ENCODE data around the gene TRIM50. TPM values are rescaled to one million over a fixed set of nuclear protein-coding genes. Genes with fewer than 3 reads are reported as not detected.
"Not testable (repeated sequence)": the region's sequence is repeated elsewhere in the genome, so short reads cannot be mapped to it uniquely, and the experiment has no call there.

The TRIM50 gene
- total RNA-seq, 1 donor from 2014 or later, result not detected

DNA sequence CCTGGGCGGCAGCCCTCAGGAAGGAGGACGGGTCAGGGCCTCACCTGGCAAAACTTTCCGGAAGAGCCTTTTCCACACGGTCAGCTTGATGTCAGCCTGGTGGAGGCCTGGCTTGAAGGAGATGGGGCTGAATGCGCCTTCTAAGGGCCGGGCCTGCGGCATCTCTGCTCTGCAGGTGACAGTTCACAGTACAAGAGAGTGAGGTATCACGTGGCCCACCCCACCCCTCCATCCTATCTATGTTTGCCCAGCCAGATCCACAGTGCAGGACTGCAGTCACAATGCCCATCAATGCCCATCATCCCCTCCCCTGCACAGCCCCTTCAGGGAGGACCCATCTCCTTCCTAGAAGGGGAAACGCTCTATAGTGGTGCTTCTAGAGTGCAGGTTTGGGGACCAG lies 11.4 kb downstream of the TRIM50 start:
- TF ChIP-seq, protein P1, sequence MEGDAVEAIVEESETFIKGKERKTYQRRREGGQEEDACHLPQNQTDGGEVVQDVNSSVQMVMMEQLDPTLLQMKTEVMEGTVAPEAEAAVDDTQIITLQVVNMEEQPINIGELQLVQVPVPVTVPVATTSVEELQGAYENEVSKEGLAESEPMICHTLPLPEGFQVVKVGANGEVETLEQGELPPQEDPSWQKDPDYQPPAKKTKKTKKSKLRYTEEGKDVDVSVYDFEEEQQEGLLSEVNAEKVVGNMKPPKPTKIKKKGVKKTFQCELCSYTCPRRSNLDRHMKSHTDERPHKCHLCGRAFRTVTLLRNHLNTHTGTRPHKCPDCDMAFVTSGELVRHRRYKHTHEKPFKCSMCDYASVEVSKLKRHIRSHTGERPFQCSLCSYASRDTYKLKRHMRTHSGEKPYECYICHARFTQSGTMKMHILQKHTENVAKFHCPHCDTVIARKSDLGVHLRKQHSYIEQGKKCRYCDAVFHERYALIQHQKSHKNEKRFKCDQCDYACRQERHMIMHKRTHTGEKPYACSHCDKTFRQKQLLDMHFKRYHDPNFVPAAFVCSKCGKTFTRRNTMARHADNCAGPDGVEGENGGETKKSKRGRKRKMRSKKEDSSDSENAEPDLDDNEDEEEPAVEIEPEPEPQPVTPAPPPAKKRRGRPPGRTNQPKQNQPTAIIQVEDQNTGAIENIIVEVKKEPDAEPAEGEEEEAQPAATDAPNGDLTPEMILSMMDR (IDR thresholded peaks at IDR 0.05; ENCODE audit: partially characterized antibody, unreplicated experiment), result no peak
- Mint-ChIP-seq H3K9me3 (ENCODE audit: unreplicated experiment) (peaks cover 2% of the 10 kb centered on the region), H3K36me3 (ENCODE audit: unreplicated experiment) (no peaks in the 10 kb centered on the region), H3K4me1 (ENCODE audit: low read depth, unreplicated experiment) (no peaks in the 10 kb centered on the region), H3K4me3 (ENCODE audit: unreplicated experiment) (no peak overlapping the region), H3K27me3 (ENCODE audit: unreplicated experiment) (no peaks in the 10 kb centered on the region), H3K27ac (ENCODE audit: unreplicated experiment) (no peak overlapping the region)
- no peak for DNase-seq

DNA sequence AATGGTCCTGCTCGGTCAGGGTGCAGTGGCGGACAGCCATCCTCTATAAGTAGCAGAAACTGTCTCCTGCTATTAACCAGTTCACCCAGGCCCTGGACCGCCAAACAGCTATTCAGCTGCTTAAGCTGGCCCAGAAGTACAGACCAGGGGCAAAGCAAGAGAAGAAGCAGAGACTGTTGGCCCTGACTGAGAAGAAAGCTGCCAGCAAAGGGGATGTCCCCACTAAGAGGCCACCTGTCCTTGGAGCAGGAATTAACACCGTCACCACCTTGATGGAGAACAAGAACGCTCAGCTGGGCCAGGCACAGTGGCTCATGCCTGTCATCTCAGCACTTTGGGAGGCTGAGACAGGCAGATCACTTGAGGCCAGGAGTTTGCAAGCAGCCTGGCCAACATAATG lies 13.6 kb downstream of the TRIM50 start:
- Mint-ChIP-seq H3K4me1 (ENCODE audit: low read depth, unreplicated experiment) (no peaks in the 10 kb centered on the region), H3K9me3 (ENCODE audit: unreplicated experiment) (peaks cover 4% of the 10 kb centered on the region), H3K4me3 (ENCODE audit: unreplicated experiment) (no peak overlapping the region), H3K36me3 (ENCODE audit: unreplicated experiment) (no peaks in the 10 kb centered on the region), H3K27ac (ENCODE audit: unreplicated experiment) (no peak overlapping the region), H3K27me3 (ENCODE audit: unreplicated experiment) (no peaks in the 10 kb centered on the region)
- TF ChIP-seq, protein P1 (IDR thresholded peaks at IDR 0.05; ENCODE audit: partially characterized antibody, unreplicated experiment), result no peak
- no peak for DNase-seq

DNA sequence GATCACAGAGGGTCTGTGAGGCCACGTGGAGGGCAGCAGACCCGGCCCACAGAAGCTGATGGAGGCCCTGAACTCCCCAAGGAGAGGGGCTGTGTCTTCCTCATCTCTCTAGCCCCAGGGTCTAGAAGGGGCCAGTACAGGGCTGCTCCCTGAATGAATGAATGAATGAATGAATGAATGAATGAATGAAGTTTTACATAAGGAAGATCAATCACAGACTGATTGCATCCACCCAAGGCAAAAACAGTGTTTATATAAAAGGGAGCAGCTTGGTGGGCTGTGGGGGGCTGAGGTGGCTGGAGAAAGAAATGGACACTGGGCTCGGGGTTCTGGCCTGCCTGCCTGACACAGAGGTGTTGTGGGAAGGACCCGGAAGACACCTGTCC lies 14.4 kb downstream of the TRIM50 start:
- H3K4me3 Mint-ChIP-seq (ENCODE audit: unreplicated experiment), result no peak overlapping the region
- DNase-seq, result no peak
- no peaks in the 10 kb centered on the region for H3K36me3 Mint-ChIP-seq (ENCODE audit: unreplicated experiment)
- H3K4me1 Mint-ChIP-seq (ENCODE audit: low read depth, unreplicated experiment), result no peaks in the 10 kb centered on the region
- peaks cover 4% of the 10 kb centered on the region for H3K9me3 Mint-ChIP-seq (ENCODE audit: unreplicated experiment)
- H3K27ac Mint-ChIP-seq (ENCODE audit: unreplicated experiment), result no peak overlapping the region
- TF ChIP-seq, protein P1 (IDR thresholded peaks at IDR 0.05; ENCODE audit: partially characterized antibody, unreplicated experiment), result no peak
- H3K27me3 Mint-ChIP-seq (ENCODE audit: unreplicated experiment), result peaks cover 2% of the 10 kb centered on the region

DNA sequence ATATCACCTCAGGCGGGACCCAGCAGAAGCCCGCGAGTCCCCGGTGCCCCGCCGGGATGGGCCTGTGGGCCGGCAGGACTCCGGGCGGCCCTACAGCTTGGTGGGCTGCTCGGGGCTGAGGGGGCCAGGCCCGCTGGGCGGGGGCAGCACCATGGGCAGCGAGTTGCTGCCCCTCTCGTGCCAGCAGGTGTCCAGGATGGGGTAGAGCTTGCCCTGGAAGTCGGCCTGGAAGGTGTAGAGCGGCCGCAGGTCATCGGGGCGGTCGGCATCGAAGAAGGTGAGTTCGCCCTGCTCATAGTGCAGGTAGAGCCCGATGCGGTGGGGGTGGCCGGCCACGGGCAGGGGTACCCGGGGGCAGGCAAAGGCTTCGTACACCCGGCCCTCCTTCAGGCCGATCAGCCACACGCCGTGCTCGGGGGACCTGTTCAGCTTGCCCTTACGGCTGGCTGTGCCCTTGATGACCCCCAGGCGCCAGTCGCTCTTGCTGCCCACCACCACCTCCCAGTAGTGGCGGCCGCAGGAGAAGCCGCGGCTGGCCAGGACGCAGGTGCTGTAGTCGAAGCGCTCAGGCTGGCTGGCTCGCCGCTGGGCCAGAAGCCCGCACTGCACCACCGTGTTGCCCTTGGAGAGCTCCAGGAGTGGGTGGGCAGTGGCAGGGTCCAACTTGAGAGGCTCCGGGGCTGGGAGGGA lies 14.9 kb downstream of the TRIM50 start:
- Mint-ChIP-seq H3K4me3 (ENCODE audit: unreplicated experiment) (no peak overlapping the region), H3K9me3 (ENCODE audit: unreplicated experiment) (peaks cover 4% of the 10 kb centered on the region), H3K4me1 (ENCODE audit: low read depth, unreplicated experiment) (no peaks in the 10 kb centered on the region), H3K27ac (ENCODE audit: unreplicated experiment) (no peak overlapping the region), H3K36me3 (ENCODE audit: unreplicated experiment) (no peaks in the 10 kb centered on the region), H3K27me3 (ENCODE audit: unreplicated experiment) (peaks cover 2% of the 10 kb centered on the region)
- TF ChIP-seq, protein P1 (IDR thresholded peaks at IDR 0.05; ENCODE audit: partially characterized antibody, unreplicated experiment), result no peak
- DNase-seq, result no peak

DNA sequence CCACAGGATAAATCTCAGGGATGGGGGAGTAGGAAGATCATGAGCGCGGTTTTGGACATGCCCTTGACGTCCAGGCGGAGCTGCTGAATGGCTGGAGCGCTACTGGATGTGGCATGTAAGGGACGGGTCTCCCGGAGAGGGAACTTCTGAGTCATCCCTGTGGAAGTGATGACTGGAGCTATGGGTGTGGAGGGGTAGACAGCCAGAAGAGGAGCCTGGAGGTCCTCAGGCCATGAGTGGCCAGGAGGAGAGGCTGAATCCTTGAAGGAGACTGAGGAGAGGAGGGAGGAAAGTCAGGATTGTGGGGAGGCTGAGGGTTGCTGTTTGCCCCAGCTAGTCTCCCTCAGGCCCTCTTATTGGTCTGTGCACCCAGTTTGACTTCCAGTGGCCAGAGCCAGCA lies 16.5 kb downstream of the TRIM50 start:
- not testable (repeated sequence) for H3K27me3 Mint-ChIP-seq (ENCODE audit: unreplicated experiment); DNase-seq; H3K4me1 Mint-ChIP-seq (ENCODE audit: low read depth, unreplicated experiment); H3K36me3 Mint-ChIP-seq (ENCODE audit: unreplicated experiment); H3K9me3 Mint-ChIP-seq (ENCODE audit: unreplicated experiment); H3K27ac Mint-ChIP-seq (ENCODE audit: unreplicated experiment); H3K4me3 Mint-ChIP-seq (ENCODE audit: unreplicated experiment)

Measured in glutamatergic neuron (in vitro differentiated cells).